Neural crest cell (in vitro differentiated cells): ENCODE data around the gene NOP16. TPM values are rescaled to one million over a fixed set of nuclear protein-coding genes. Genes with fewer than 3 reads are reported as not detected.

Experiments
- DNase-seq: peaks from one replicate; pipeline ENCODE4 v3.0.0; 2021; ENCODE audit warnings: low read depth, mixed read lengths, low spot score
- H3K27ac Mint-ChIP-seq: one replicate; pipeline ENCODE4 v1.8.0; 2021; ENCODE audit warnings: mild to moderate bottlenecking, mixed read lengths; ENCODE audit not compliant: unreplicated experiment
- H3K27me3 Mint-ChIP-seq: 2 replicates; pipeline ENCODE4 v1.8.0; 2021; ENCODE audit warnings: low read depth, mild to moderate bottlenecking, mixed read lengths
- H3K36me3 Mint-ChIP-seq: 2 replicates; pipeline ENCODE4 v1.8.0; 2021; ENCODE audit warnings: low read depth, mild to moderate bottlenecking, mixed read lengths
- H3K4me1 Mint-ChIP-seq: 2 replicates; pipeline ENCODE4 v1.8.0; 2021; ENCODE audit warnings: mixed read lengths
- H3K4me3 Mint-ChIP-seq: one replicate; pipeline ENCODE4 v1.8.0; 2021; ENCODE audit warnings: mild to moderate bottlenecking, mixed read lengths
- H3K9me3 Mint-ChIP-seq: 2 replicates; pipeline ENCODE4 v1.8.0; 2021; ENCODE audit warnings: mixed read lengths
- total RNA-seq: library from RNA; stranded (reverse); gene quantifications from 2 replicates; pipeline ENCODE4 v1.2.1, GENCODE V29; 2021
- TF ChIP-seq, protein P1 (sequence below): fragments of 200-600 bp; sonication (generic); conservative IDR thresholded peaks from 2 replicates; pipeline ENCODE4 v1.5.0; 2021; ENCODE audit warnings: antibody characterized with exemption, mild to moderate bottlenecking

NOP16 gene
- total RNA-seq, 1 donor from 2014 or later = 40.9 TPM

DNA sequence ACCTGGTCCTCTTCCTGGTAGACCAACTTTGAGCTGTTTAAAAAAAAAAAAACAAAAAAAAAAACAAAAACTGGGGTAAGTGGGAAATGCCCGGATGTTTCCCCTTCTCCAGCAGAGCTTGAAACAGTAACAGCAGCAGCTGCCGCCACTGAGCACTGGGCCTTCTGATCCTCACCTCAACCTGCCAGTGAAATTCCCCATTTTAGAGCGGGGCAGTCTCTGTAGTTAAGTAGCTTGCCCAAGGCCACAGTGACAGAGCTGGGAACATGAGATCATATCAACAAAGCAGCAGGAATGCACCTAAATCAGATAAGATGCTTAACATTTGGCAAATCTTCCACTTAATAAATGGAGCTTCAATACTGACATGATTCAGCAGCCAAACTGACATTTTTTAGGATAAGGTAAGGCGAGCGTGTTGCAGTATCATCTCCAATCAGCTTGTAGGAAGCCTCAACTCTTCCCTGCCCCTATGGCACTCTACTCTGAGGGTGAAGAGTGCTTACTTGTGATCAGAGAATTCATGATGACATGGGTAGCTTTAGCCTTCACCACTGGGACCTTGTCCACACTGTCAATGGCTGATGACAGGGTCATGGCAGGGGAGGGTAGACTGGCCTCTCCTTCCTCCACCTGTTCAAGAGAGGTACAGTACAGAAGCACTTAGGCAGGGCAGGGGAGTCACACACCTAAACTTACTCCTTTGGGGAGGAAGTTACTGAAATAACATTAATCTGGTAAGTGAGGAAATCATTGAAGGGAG, 36.1 kb downstream of the NOP16 start:
- H3K27me3 Mint-ChIP-seq = no peaks in the 10 kb centered on the region
- TF ChIP-seq, protein P1, sequence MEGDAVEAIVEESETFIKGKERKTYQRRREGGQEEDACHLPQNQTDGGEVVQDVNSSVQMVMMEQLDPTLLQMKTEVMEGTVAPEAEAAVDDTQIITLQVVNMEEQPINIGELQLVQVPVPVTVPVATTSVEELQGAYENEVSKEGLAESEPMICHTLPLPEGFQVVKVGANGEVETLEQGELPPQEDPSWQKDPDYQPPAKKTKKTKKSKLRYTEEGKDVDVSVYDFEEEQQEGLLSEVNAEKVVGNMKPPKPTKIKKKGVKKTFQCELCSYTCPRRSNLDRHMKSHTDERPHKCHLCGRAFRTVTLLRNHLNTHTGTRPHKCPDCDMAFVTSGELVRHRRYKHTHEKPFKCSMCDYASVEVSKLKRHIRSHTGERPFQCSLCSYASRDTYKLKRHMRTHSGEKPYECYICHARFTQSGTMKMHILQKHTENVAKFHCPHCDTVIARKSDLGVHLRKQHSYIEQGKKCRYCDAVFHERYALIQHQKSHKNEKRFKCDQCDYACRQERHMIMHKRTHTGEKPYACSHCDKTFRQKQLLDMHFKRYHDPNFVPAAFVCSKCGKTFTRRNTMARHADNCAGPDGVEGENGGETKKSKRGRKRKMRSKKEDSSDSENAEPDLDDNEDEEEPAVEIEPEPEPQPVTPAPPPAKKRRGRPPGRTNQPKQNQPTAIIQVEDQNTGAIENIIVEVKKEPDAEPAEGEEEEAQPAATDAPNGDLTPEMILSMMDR = no peak
- H3K36me3 Mint-ChIP-seq = peaks cover 21% of the 10 kb centered on the region
- no peaks in the 10 kb centered on the region for H3K9me3 Mint-ChIP-seq
- H3K4me3 Mint-ChIP-seq = no peak overlapping the region
- no peak overlapping the region for H3K27ac Mint-ChIP-seq
- no peak for DNase-seq
- peaks cover under 1% of the 10 kb centered on the region for H3K4me1 Mint-ChIP-seq

DNA sequence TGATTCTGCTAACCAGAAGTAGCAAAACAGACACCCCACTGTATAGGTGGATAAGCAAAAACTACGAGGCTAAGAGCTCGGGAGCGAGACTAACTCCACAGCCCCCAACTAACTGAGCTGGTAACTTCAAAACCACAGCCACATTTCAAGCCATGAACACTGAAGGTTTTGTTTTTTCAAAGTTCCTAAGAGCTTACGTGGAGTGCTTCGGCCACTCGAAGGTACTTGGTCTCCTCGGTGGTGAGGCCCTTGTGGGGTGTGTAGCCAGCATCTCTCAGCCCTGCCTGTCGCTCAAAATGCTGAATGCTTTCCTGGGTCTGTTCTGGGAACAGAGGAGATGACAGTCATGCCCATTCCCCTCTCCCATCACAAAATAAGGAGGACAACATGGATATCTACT, 38.0 kb downstream of the NOP16 start:
- TF ChIP-seq, protein P1 = no peak
- Mint-ChIP-seq H3K36me3 (peaks cover 21% of the 10 kb centered on the region), H3K4me1 (no peaks in the 10 kb centered on the region), H3K27ac (no peak overlapping the region), H3K27me3 (no peaks in the 10 kb centered on the region), H3K9me3 (no peaks in the 10 kb centered on the region), H3K4me3 (no peak overlapping the region)
- no peak for DNase-seq

DNA sequence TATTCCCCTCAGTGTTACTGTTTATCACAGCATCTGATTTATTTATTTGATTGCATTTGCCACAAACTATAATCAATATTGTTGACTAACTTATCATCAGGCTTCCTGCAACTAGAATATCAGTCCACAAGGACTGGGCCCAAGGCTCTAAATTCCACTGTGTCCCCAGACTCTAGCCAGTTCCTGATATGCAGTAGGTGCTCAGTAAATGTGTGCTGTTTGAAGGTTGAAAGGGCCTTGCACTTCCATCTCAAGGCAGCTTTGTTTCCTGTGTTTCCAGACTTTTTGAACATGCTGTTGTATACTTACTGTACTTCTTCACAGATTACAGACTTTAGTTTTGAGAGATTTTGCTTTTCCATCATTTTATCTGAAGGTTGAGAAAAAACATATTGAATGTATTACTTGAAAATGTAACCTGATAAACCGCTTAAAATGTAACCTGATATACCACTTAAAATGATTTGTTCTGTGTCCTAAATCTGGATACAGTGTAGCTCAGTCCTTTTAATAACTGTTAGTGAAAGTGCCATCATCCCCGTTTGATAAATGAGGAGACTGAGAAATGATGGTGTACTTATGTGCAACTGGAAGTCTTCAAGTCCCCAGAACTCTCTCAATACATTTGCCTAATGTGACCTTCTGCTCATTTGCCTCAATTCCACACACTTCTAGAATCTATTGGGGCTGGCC, 45.5 kb downstream of the NOP16 start:
- H3K4me1 Mint-ChIP-seq = no peaks in the 10 kb centered on the region

DNA sequence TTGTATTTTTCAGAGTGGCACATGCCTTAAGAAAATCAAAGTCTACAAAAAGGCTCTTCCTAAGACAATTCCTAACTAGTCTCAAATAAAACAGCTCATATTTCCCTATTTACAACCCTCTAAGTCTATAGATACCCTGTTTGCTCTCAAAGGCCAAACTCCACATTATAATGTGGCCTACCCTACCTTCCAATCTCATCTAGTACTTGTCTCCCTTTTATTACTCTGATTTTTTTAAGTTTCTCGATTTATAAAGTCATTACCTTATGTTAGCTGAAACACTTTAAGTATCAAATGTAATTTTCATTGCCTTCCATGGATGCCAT, 46.3 kb downstream of the NOP16 start:
- Mint-ChIP-seq H3K27ac (no peak overlapping the region), H3K4me1 (no peaks in the 10 kb centered on the region), H3K36me3 (peaks cover 23% of the 10 kb centered on the region), H3K9me3 (no peaks in the 10 kb centered on the region), H3K27me3 (no peaks in the 10 kb centered on the region), H3K4me3 (no peak overlapping the region)
- TF ChIP-seq, protein P1 = no peak
- DNase-seq = no peak

More for the DNA sequence above, 45.5 kb downstream of the NOP16 start:
- TF ChIP-seq, protein P1 = no peak
- no peak for DNase-seq
- peaks cover 25% of the 10 kb centered on the region for H3K36me3 Mint-ChIP-seq
- H3K4me3 Mint-ChIP-seq = no peak overlapping the region
- H3K27me3 Mint-ChIP-seq = no peaks in the 10 kb centered on the region
- no peak overlapping the region for H3K27ac Mint-ChIP-seq
- no peaks in the 10 kb centered on the region for H3K9me3 Mint-ChIP-seq

DNA sequence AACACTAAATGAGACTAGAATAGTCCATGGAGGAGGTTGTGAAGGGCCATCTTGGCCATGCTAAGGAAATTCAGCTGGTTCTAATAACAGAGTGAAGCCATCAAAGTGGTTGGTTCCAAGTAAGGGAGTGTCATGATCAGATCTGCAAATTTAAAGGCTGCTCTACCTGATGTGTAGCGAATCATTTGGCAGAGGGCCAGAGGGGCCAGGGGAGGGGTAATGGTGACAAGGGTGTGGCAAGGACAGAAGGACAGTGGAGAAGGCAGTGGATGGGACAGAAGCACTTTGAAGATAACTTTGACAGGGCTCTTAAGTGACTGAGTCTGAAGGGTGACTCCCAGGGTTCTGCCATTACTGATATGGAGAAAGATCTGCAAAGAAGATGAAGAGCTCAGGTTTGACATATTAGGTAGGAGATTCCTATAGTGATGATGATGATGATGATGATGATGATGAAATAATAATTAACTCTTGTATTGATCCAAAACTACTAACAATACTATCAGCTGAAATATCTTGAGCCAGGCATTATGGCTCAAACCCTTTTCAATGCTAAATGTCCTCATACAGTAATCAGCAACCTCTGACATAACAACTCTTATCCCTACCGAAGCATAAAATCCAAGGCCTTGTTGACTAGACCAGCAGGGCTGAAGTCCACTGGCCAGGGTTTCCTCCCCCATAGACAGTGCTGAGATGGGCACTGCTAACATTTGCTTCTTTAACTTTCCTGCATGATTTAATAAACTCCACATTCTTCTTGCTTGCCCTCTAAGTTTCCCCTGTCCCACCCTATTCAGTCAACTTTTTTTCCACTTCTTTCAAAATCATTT, 46.9 kb downstream of the NOP16 start:
- H3K4me1 Mint-ChIP-seq = no peaks in the 10 kb centered on the region
- H3K27ac Mint-ChIP-seq = no peak overlapping the region
- DNase-seq = no peak
- no peaks in the 10 kb centered on the region for H3K9me3 Mint-ChIP-seq
- H3K4me3 Mint-ChIP-seq = no peak overlapping the region
- TF ChIP-seq, protein P1 = no peak
- no peaks in the 10 kb centered on the region for H3K27me3 Mint-ChIP-seq
- H3K36me3 Mint-ChIP-seq = peaks cover 23% of the 10 kb centered on the region
